ENCODE results near the gene C3orf33.

GRCh38 chr3:155771126-155771525, 35.0 kb downstream of the C3orf33 start:
- TF ChIP-seq CTCF (IDR thresholded peaks at IDR 0.05) (no peak), POLR2A (IDR thresholded peaks at IDR 0.05) (no peak)
